Loucy (cell line): ENCODE data around the gene ZFPM1.

ENCODE experiments used
- EZH2phosphoT487 ChIP-seq: fragments of 200-600 bp; IDR thresholded peaks from 2 replicates; pipeline ENCODE4 v1.6.1; 2018; ENCODE audit warnings: antibody characterized with exemption, mild to moderate bottlenecking, moderate library complexity, borderline replicate concordance
- TF ChIP-seq, protein P1 (sequence below): fragments of 200-600 bp; sonication (generic); conservative IDR thresholded peaks from 2 replicates; pipeline ENCODE4 v1.5.1; 2014; ENCODE audit warnings: mild to moderate bottlenecking, antibody characterized with exemption, low read length

DNA sequence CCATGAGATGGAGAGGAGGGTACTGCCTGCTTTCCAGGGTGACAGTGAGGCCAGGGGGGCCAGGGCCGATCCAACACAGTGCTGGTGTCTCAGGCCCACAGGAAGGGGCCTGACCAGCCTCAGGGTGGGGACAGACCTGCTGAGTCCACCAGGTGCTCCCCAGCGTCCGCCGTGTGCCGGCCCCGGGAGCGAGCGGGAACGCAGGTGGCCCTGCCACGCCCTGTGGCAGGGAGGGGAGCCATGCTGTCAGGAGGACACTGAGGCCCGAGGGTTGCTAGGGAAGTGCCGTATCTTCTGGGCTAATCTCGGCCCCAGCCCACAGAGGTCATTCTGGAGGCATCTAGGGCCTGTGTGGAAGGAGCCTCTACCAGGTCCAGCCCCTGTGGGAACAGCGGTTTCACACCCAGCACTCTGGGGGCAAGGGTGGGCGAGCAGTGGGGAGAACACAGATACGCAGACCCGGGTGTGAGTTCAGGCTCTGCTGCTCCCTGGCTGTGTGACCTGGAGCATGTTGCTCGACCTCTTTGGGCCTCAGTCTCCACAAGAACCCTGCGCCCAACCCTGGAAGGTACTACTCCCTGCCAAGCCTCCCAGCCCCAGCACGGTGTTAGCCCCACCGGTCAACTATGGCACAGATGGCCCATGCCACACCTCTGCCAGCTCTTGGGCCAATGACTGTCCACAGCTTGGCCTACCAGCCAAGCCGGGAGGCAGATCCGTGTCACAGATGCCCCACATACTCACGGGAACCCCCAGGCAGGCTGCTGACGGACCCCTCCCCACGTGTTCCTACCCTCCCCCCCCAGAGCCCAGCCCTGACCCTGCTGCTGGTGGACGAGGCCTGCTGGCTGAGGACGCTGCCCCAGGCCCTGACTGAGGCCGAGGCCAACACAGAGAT is 73.2 kb downstream of the ZFPM1 start:
- TF ChIP-seq, protein P1, sequence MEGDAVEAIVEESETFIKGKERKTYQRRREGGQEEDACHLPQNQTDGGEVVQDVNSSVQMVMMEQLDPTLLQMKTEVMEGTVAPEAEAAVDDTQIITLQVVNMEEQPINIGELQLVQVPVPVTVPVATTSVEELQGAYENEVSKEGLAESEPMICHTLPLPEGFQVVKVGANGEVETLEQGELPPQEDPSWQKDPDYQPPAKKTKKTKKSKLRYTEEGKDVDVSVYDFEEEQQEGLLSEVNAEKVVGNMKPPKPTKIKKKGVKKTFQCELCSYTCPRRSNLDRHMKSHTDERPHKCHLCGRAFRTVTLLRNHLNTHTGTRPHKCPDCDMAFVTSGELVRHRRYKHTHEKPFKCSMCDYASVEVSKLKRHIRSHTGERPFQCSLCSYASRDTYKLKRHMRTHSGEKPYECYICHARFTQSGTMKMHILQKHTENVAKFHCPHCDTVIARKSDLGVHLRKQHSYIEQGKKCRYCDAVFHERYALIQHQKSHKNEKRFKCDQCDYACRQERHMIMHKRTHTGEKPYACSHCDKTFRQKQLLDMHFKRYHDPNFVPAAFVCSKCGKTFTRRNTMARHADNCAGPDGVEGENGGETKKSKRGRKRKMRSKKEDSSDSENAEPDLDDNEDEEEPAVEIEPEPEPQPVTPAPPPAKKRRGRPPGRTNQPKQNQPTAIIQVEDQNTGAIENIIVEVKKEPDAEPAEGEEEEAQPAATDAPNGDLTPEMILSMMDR, result no peak
- no peak for TF ChIP-seq EZH2phosphoT487
